DND-41 (cell line): Measurements from ENCODE around the gene HIVEP1.

Source experiments
- ATAC-seq: fragments of 200-7000 bp; cut with Tn5 transposase; 3 replicates; pipeline ENCODE4 v1.9.1; 2021; ENCODE audit warnings: low read depth; ENCODE audit not compliant: insufficient read depth
- DNase-seq: peaks from one replicate; pipeline ENCODE4 v3.0.0-alpha.2; 2020
- H2AFZ ChIP-seq: 2 replicates; pipeline ENCODE4 v1.6.0; 2012; ENCODE audit warnings: low read depth, low read length
- H3K27ac ChIP-seq: 2 replicates; pipeline ENCODE4 v1.5.1; 2012; ENCODE audit warnings: low read length, inconsistent platforms
- H3K27me3 ChIP-seq: fragments of 200-600 bp; sonication (generic); 2 replicates; pipeline ENCODE4 v1.6.0; 2012; ENCODE audit warnings: low read length, mild to moderate bottlenecking, inconsistent platforms; ENCODE audit not compliant: insufficient read depth, poor library complexity
- H3K36me3 ChIP-seq: 2 replicates; pipeline ENCODE4 v1.5.1; 2012; ENCODE audit warnings: low read length, inconsistent platforms; ENCODE audit not compliant: insufficient read depth
- H3K4me1 ChIP-seq: 2 replicates; pipeline ENCODE4 v1.5.1; 2012; ENCODE audit warnings: mild to moderate bottlenecking, low read length; ENCODE audit not compliant: insufficient read depth
- H3K4me2 ChIP-seq: 2 replicates; pipeline ENCODE4 v1.6.0; 2012; ENCODE audit warnings: mild to moderate bottlenecking, moderate library complexity, low read length, inconsistent platforms; ENCODE audit not compliant: insufficient read depth
- H3K4me3 ChIP-seq, 2 experiments: fragments of 200-600 bp in 1 of 2; shearing (Covaris generic) in 1 of 2; 2 replicates each; pipeline ENCODE4 v1.5.1; 2012 to 2016; ENCODE audit warnings: inconsistent platforms in 2 of 2, low read length in 2 of 2, mild to moderate bottlenecking in 2 of 2, low read depth in 1 of 2, moderate library complexity in 1 of 2
- H3K79me2 ChIP-seq: 2 replicates; pipeline ENCODE4 v1.6.0; 2012; ENCODE audit warnings: low read length, inconsistent platforms; ENCODE audit not compliant: insufficient read depth
- H3K9ac ChIP-seq: 2 replicates; pipeline ENCODE4 v1.6.0; 2012; ENCODE audit warnings: low read depth, mild to moderate bottlenecking, inconsistent platforms, low read length, moderate library complexity
- H3K9me3 ChIP-seq: 2 replicates; pipeline ENCODE4 v1.5.1; 2012; ENCODE audit warnings: low read length, moderate library complexity, mild to moderate bottlenecking, inconsistent platforms; ENCODE audit not compliant: insufficient read depth, severe bottlenecking
- H4K20me1 ChIP-seq: 2 replicates; pipeline ENCODE4 v1.6.0; 2012; ENCODE audit warnings: low read length; ENCODE audit not compliant: insufficient read depth
- CTCF ChIP-seq: IDR thresholded peaks from 2 replicates; pipeline ENCODE4 v1.5.1; 2012; ENCODE audit warnings: borderline replicate concordance, low read length, moderate library complexity, mild to moderate bottlenecking; ENCODE audit not compliant: poor library complexity, severe bottlenecking; ENCODE audit errors: extremely low read depth
- EZH2 ChIP-seq: IDR thresholded peaks from 3 replicates; pipeline ENCODE4 v1.6.1; 2012; ENCODE audit warnings: borderline replicate concordance, low read depth, mild to moderate bottlenecking, moderate library complexity, low read length, inconsistent platforms; ENCODE audit not compliant: severe bottlenecking

Gene HIVEP1

GRCh38 chr6:12132351-12133222 is 120.5 kb downstream of the HIVEP1 start:
- no peak overlapping the region for H3K4me2 ChIP-seq
- no peak for TF ChIP-seq CTCF
- no peak for TF ChIP-seq EZH2
- H4K20me1 ChIP-seq, result no peaks in the 10 kb centered on the region
- H3K79me2 ChIP-seq, result no peaks in the 10 kb centered on the region
- H3K9ac ChIP-seq, result no peak overlapping the region
- H2AFZ ChIP-seq, result no peak overlapping the region
- DNase-seq (no peak), ATAC-seq (no peak)
- no peaks in the 10 kb centered on the region for H3K9me3 ChIP-seq
- H3K27ac ChIP-seq, result no peak overlapping the region
- no peak overlapping the region for H3K4me3 ChIP-seq
- H3K27me3 ChIP-seq, result no peaks in the 10 kb centered on the region
- no peaks in the 10 kb centered on the region for H3K4me1 ChIP-seq
- H3K36me3 ChIP-seq, result no peaks in the 10 kb centered on the region

- Histone ChIP-seq H3K4me2 (no peak overlapping the region), H4K20me1 (no peaks in the 10 kb centered on the region)
These were observed 122.5 kb downstream of the HIVEP1 start for GRCh38 chr6:12134581-12134980.

GRCh38 chr6:12134991-12135390 is 122.9 kb downstream of the HIVEP1 start:
- H3K4me3 ChIP-seq, result no peak overlapping the region
- no peaks in the 10 kb centered on the region for H3K27me3 ChIP-seq
- no peak overlapping the region for H3K27ac ChIP-seq
- no peak for DNase-seq
- 0 out of 2 replicates have a peak, but pooled peaks cover 3% of the 10 kb centered on the region for H3K36me3 ChIP-seq
- ATAC-seq, result no peak
- no peak overlapping the region for H3K9ac ChIP-seq
- no peak overlapping the region for H2AFZ ChIP-seq
- no peak for TF ChIP-seq CTCF
- TF ChIP-seq EZH2, result no peak
- no peaks in the 10 kb centered on the region for H3K4me1 ChIP-seq
- H3K79me2 ChIP-seq, result no peaks in the 10 kb centered on the region
- H3K4me2 ChIP-seq, result no peak overlapping the region
- H4K20me1 ChIP-seq, result no peaks in the 10 kb centered on the region
- no peaks in the 10 kb centered on the region for H3K9me3 ChIP-seq

More at GRCh38 chr6:12134581-12134980, 122.5 kb downstream of the HIVEP1 start:
- Histone ChIP-seq H3K36me3 (0 out of 2 replicates have a peak, but pooled peaks cover 2% of the 10 kb centered on the region), H3K4me1 (no peaks in the 10 kb centered on the region), H3K9ac (no peak overlapping the region), H3K4me3 (no peak overlapping the region), H2AFZ (no peak overlapping the region), H3K9me3 (no peaks in the 10 kb centered on the region), H3K79me2 (no peaks in the 10 kb centered on the region), H3K27me3 (no peaks in the 10 kb centered on the region), H3K27ac (no peak overlapping the region)
- no peak for DNase-seq
- no peak for TF ChIP-seq EZH2
- TF ChIP-seq CTCF, result no peak
- ATAC-seq, result no peak
